Activated CD8-positive, alpha-beta T cell treated with anti-CD3 and anti-CD28 coated beads for 36 hours (primary cell): ENCODE data around the gene REC8. TPM values are rescaled to one million over a fixed set of nuclear protein-coding genes. Genes with fewer than 3 reads are reported as not detected.
"Not testable (repeated sequence)": the region's sequence is repeated elsewhere in the genome, so short reads cannot be mapped to it uniquely, and the experiment has no call there.

Experiments used
- ATAC-seq: fragments of 200-7000 bp; cut with Tn5 transposase; one replicate; pipeline ENCODE4 v1.10.0; 2021; ENCODE audit warnings: mild to moderate bottlenecking, moderate library complexity
- CTCF ChIA-PET: fragments of 350-600 bp; sonication (Branson Sonifier 250); formaldehyde crosslinking; loops from one replicate; lab custom pipeline; 2021; ENCODE audit warnings: antibody characterized with exemption; lab: Charles Lee
- POLR2A ChIA-PET: fragments of 350-600 bp; sonication (Branson Sonifier 250); formaldehyde crosslinking; loops from one replicate; lab custom pipeline; 2021; ENCODE audit warnings: antibody characterized with exemption; lab: Charles Lee
- DNase-seq: peaks from one replicate; pipeline ENCODE4 v3.0.0-alpha.2; 2020
- H3K27ac Mint-ChIP-seq: one replicate; pipeline ENCODE4 v1.8.0; 2021; ENCODE audit warnings: mild to moderate bottlenecking, mixed read lengths
- H3K27me3 Mint-ChIP-seq: one replicate; pipeline ENCODE4 v1.8.0; 2021; ENCODE audit warnings: mixed read lengths
- H3K36me3 Mint-ChIP-seq: one replicate; pipeline ENCODE4 v1.8.0; 2021; ENCODE audit warnings: low read depth, mixed read lengths
- H3K4me1 Mint-ChIP-seq: one replicate; pipeline ENCODE4 v1.8.0; 2021; ENCODE audit warnings: low read depth, mixed read lengths
- H3K4me3 Mint-ChIP-seq: one replicate; pipeline ENCODE4 v1.8.0; 2021; ENCODE audit warnings: mild to moderate bottlenecking, moderate library complexity, mixed read lengths
- H3K9me3 Mint-ChIP-seq: one replicate; pipeline ENCODE4 v1.8.0; 2021; ENCODE audit warnings: mixed read lengths
- CTCF ChIP-seq: fragments of 200-600 bp; IDR thresholded peaks from one replicate; pipeline ENCODE4 v1.8.0; 2022; ENCODE audit warnings: antibody characterized with exemption, mild to moderate bottlenecking
- intact Hi-C: fragments of 100-400 bp; cut with micrococcal nuclease; formaldehyde crosslinking; loops from one replicate; pipeline ENCODE4 v1.10.0; 2022
- total RNA-seq, 2 experiments: library from RNA; stranded (reverse); gene quantifications; one replicate each; pipeline ENCODE4 v1.2.3, GENCODE V29; 2021

The REC8 gene
- total RNA-seq, 2 experiments from 2014 or later: 25.0 to 32.9 TPM

DNA sequence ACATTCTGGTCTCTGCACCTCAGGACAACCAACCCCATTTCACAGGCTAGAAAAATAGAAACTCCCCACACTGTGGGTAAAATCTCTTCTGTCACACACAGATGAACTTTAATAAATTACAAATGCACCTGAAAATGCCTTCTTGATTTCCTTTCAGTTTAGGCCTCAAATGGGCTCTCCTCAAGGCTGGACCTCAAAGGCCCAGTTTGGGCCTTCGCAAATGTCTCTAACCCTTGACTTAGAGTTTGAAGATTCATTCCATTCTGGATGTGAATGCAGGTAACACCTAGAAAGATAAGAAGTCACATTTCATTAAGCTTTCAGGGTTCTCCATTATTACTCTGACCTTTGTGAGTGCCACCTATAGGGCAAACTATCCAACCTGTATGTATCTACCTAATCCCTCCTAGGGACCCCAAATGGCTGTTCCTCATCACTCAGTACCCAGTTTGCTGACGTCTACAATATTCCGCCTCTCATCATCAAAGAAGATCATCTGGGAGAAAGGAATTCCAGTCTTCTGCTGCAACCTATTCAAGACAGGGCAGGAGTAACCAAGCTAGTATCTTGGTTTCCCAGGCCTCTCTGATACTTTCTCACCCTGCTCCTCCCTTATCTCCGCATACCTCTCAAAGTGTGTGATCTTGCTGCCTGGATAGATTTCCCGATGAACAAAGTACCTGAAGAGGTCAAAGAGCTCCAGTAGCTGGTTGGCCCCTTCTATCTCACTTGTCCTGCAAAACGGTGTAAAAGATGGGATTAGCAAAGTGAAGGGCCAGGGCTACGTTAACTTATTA is 42.2 kb downstream of the REC8 start:
- peaks cover 46% of the 10 kb centered on the region for H3K36me3 Mint-ChIP-seq
- POLR2A ChIA-PET: interaction anchor here (0.6 to 4.1 kb wide), 29 partner anchors 10 to 125 kb away, joined by 3 to 41 read pairs (median 3); partner anchors contain the start of genes CIDEB, DCAF11, DHRS1 and GMPR2
- H3K27ac Mint-ChIP-seq: peak overlapping the region; percentile 98

GRCh38 chr14:24215495-24216344 is 43.8 kb downstream of the REC8 start, which contains the start of gene MDP1:
Gene MDP1, minus strand, starts transcription at chr14:24216066. Its CDS starts 111 bp downstream, at chr14:24215955.
- ChIA-PET CTCF (interaction anchor here (0.7 to 3.6 kb wide), 18 partner anchors 9 to 216 kb away, joined by 3 to 25 read pairs (median 4); partner anchors contain the start of genes DHRS1, IPO4, IRF9 and LTB4R), POLR2A (interaction anchor here (1.1 to 4.1 kb wide), 13 partner anchors 9 to 215 kb away, joined by 3 to 41 read pairs (median 5); partner anchors contain the start of genes DHRS1, GMPR2, IPO4 and IRF9)
- H3K4me1 Mint-ChIP-seq: peaks cover 40% of the 10 kb centered on the region
- H3K27me3 Mint-ChIP-seq: no peaks in the 10 kb centered on the region
- intact Hi-C loops: no loop called here
- peak within 1 kb of the TSS; percentile 97 for H3K4me3 Mint-ChIP-seq
- H3K9me3 Mint-ChIP-seq: no peaks in the 10 kb centered on the region
- H3K27ac Mint-ChIP-seq: peak within 1 kb of the TSS; percentile 98
- ATAC-seq (peak; percentile 74), DNase-seq (peak; percentile 91)
- H3K36me3 Mint-ChIP-seq: peaks cover 33% of the 10 kb centered on the region
- TF ChIP-seq CTCF: peak; percentile 45

More for the DNA sequence above, 42.2 kb downstream of the REC8 start:
- TF ChIP-seq CTCF: peak; percentile 32
- intact Hi-C loops: no loop called here
- Mint-ChIP-seq H3K4me1 (peaks cover 45% of the 10 kb centered on the region), H3K4me3 (peak overlapping the region; percentile 97), H3K9me3 (no peaks in the 10 kb centered on the region), H3K27me3 (no peaks in the 10 kb centered on the region)
- ATAC-seq (no peak), DNase-seq (no peak)
- CTCF ChIA-PET: interaction anchor here (0.7 to 4.7 kb wide), 14 partner anchors 14 to 217 kb away, joined by 3 to 25 read pairs (median 6); partner anchors contain the start of genes CIDEB, DHRS1, EMC9 and NOP9

DNA sequence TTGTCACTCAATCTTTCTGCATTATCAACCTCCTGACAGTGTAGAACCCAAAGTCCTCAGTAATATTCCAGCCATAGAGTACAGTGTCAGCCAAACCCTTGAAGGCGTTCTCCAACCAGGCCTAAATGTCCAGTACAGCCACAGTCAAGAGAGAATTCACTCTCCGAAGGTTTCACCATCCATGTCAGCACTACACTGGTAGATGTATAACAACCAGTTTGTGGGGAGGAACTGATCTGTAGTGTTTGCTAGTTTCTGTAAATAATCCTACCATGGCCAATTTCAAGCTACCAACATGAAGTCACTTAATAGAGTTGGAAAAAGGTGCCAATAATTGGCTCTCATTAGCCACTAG is 44.4 kb downstream of the REC8 start:
- TF ChIP-seq CTCF: no peak
- H3K27me3 Mint-ChIP-seq: no peaks in the 10 kb centered on the region

GRCh38 chr14:24216876-24217275 is 45.0 kb downstream of the REC8 start:
- H3K9me3 Mint-ChIP-seq, ATAC-seq, DNase-seq, intact Hi-C loops, H3K27me3 Mint-ChIP-seq, H3K4me3 Mint-ChIP-seq: not testable (repeated sequence)
- Mint-ChIP-seq H3K4me1 (peaks cover 33% of the 10 kb centered on the region), H3K27ac (peak overlapping the region; percentile 98), H3K36me3 (peaks cover 26% of the 10 kb centered on the region)
- CTCF ChIA-PET: interaction anchor here (1.0 to 2.0 kb wide), 5 partner anchors 8 to 84 kb away, joined by 3 to 21 read pairs (median 8); partner anchors contain the start of genes IRF9 and TINF2
- POLR2A ChIA-PET: interaction anchor here (1.3 to 1.7 kb wide), 3 partner anchors 10 to 16 kb away, joined by 4 to 11 read pairs (median 5); partner anchors contain the start of gene GMPR2

More for the DNA sequence above, 44.4 kb downstream of the REC8 start:
- peaks cover 38% of the 10 kb centered on the region for H3K4me1 Mint-ChIP-seq
- ChIA-PET POLR2A (interaction anchor here (1.1 to 4.1 kb wide), 12 partner anchors 9 to 214 kb away, joined by 3 to 41 read pairs (median 5); partner anchors contain the start of genes DHRS1, GMPR2, IPO4 and IRF9), CTCF (interaction anchor here (0.9 to 3.6 kb wide), 15 partner anchors 9 to 215 kb away, joined by 3 to 25 read pairs (median 5); partner anchors contain the start of genes IRF9, LTB4R, LTB4R2 and TINF2)
- ATAC-seq (no peak), DNase-seq (no peak)
- H3K9me3 Mint-ChIP-seq: no peaks in the 10 kb centered on the region
- H3K27ac Mint-ChIP-seq: peak overlapping the region; percentile 98
- intact Hi-C loops: no loop called here
- peaks cover 31% of the 10 kb centered on the region for H3K36me3 Mint-ChIP-seq
- H3K4me3 Mint-ChIP-seq: peak overlapping the region; percentile 97
